Measurements from ENCODE around the gene IST1. TPM values are rescaled to one million over a fixed set of nuclear protein-coding genes. Genes with fewer than 3 reads are reported as not detected.

Gene IST1
- total RNA-seq, 4 donors from 2014 or later = 229 to 249 (median 230) TPM

DNA sequence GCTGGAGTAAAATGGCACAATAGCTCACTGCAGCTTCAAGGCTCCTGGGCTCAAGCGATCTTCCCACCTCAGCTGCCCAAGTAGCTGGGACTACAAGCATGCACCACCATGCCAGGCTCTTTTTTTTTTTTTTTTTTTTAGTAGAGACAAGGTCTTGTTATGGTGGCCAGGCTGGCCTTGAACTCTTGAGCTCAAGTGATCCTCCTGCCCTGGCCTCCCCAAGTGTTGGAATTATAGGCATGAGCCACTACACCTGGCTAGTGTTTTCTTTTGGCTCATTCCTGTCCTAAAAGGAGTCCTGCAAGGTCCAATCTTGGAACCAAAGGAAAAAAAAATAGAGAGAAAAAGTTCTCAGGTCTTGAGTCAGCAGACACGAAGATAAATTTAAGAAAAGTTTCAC lies 74.0 kb downstream of the IST1 start:
- TF ChIP-seq, protein P1, sequence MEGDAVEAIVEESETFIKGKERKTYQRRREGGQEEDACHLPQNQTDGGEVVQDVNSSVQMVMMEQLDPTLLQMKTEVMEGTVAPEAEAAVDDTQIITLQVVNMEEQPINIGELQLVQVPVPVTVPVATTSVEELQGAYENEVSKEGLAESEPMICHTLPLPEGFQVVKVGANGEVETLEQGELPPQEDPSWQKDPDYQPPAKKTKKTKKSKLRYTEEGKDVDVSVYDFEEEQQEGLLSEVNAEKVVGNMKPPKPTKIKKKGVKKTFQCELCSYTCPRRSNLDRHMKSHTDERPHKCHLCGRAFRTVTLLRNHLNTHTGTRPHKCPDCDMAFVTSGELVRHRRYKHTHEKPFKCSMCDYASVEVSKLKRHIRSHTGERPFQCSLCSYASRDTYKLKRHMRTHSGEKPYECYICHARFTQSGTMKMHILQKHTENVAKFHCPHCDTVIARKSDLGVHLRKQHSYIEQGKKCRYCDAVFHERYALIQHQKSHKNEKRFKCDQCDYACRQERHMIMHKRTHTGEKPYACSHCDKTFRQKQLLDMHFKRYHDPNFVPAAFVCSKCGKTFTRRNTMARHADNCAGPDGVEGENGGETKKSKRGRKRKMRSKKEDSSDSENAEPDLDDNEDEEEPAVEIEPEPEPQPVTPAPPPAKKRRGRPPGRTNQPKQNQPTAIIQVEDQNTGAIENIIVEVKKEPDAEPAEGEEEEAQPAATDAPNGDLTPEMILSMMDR (IDR thresholded peaks at IDR 0.05) = no peak
- ATAC-seq (ENCODE audit: low FRiP score) (no peak), DNase-seq (ENCODE audit: low spot score) (no peak)

DNA sequence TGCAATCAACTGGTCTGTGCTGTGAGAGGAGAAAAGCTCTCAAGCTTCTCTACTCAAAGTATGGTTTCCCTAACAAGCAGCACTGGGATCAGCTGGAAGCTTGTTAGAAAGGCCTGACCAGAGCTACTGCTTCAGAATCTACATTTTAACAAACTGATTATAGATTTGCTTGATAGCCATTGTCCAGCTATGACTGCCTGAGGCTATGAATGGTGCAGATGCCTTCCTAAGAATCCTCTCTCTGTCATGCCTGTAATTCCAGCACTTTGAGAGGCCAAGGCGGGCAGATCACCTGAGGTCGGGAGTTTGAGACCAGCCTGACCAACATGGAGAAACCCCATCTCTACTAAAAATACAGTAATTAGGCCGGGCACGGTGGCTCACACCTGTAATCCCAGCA lies 76.2 kb downstream of the IST1 start:
- ATAC-seq (ENCODE audit: low FRiP score) (no peak), DNase-seq (ENCODE audit: low spot score) (no peak)
- TF ChIP-seq, protein P1 (IDR thresholded peaks at IDR 0.05) = no peak

DNA sequence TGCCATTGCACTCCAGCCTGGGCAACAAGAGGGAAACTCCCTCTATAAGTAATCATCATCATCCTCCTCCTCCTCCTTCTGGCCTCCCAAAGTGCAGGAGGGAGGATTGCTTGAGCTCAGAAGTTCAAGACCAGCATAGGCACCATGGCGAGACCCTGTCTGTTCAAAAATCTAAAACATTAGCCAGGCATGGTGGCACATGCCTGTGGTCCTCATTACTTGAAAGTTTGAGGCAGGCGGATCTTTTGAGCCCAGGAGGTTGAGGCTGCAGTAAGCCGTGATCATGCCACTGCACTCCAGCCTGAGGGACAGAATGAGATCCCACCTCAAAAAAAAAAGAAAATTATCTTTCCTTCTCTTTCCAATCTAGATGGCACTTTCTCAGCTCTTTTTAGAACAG lies 77.0 kb downstream of the IST1 start:
- DNase-seq (ENCODE audit: low spot score) (no peak), ATAC-seq (ENCODE audit: low FRiP score) (no peak)
- TF ChIP-seq, protein P1 (IDR thresholded peaks at IDR 0.05) = no peak

DNA sequence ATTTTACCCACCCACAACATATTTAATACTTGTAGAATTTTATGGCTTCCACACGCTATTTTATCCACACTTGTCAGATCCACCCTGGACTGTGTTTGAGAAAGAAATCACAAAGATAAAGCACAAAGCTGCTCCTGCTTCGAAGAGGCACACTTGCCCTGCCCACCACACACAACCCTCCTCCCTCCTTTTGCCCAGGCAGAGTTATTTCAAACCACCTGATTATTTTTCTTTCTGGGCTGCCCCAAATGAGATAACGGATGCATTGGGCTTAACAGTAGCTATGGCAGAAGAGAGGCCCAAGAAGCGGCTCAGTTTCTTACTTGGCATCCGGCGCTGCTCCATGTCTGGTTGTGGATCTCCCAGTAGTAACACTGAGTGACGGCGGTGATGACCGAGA lies 77.7 kb downstream of the IST1 start:
- TF ChIP-seq, protein P1 (IDR thresholded peaks at IDR 0.05) = no peak
- no peak for ATAC-seq (ENCODE audit: low FRiP score)
- DNase-seq (ENCODE audit: low spot score) = no peak

DNA sequence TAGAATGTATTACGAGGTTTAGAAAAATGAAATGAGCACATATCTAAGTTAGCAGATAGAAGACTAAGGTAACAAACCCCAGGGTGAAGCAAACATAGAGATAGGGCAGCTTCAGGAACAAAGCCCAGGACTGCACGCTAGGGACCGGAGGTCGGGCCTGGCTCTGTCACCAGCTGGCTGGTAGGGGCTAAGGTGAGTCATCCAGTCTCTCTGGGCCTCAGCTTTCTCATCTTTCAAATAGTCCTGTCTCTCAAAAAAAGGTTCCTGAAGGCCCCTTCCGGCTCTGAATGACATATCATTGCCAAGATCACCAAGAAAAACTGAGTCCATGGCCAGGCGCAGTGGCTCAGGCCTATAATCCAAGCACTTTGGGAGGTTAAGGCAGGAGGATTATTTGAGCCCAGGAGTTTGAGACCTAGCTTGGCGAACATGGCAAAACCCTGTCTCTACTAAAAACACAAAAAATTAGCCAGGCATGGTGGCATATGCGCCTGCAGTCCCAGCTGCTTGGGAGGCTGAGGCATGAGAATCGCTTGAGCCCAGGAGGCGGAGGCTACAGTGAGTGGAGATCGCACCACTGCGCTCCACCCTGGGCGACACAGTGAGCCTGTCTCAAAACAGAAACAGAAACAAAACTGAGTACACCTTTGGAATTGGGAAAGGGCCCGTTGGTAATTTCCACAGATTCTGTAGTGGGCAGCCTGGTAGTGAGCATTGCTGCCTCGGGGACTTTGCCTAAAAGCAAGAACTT lies 78.9 kb downstream of the IST1 start:
- TF ChIP-seq, protein P1 (IDR thresholded peaks at IDR 0.05) = no peak
- DNase-seq (ENCODE audit: low spot score) (no peak), ATAC-seq (ENCODE audit: low FRiP score) (no peak)

Other genes with a start within 250 kb of the IST1 start
- 10 to 100 TPM in 3 of 4 donors, 1 to 10 TPM in 1; 7.4 to 21.5 (median 17.4) TPM for gene PHLPP2, start 170.8 kb upstream of the IST1 start, total RNA-seq
- 100 to 1,000 TPM in 1 of 4 donors, 10 to 100 TPM in 3; 80.0 to 108 (median 92.4) TPM for gene AP1G1, start 86.7 kb upstream of the IST1 start, total RNA-seq
- 10 to 100 TPM; 30.6 to 43.1 (median 37.0) TPM for gene ATXN1L, start 49.6 kb upstream of the IST1 start, total RNA-seq
- gene ZNF821, start 11.3 kb upstream of the IST1 start, total RNA-seq = 10 to 100 TPM in 1 of 4 donors, 1 to 10 TPM in 3; 1.3 to 10.1 (median 4.4) TPM
- gene PKD1L3, start 104.9 kb downstream of the IST1 start, total RNA-seq = 1 to 10 TPM in 1 of 4 donors, under 1 TPM in 3; 0.60 to 1.7 (median 0.77) TPM
- gene DHODH, start 113.2 kb downstream of the IST1 start, total RNA-seq = 10 to 100 TPM in 3 of 4 donors, 1 to 10 TPM in 1; 6.8 to 15.1 (median 11.9) TPM
- 1,000 to 10,000 TPM in 2 of 4 donors, 100 to 1,000 TPM in 1, 10 to 100 TPM in 1; 48.9 to 4,795 (median 1,381) TPM for gene HP, start 159.0 kb downstream of the IST1 start, total RNA-seq
- 10 to 100 TPM in 1 of 4 donors, 1 to 10 TPM in 3; 3.0 to 11.2 (median 3.4) TPM for gene HPR, start 167.7 kb downstream of the IST1 start, total RNA-seq
- 10 to 100 TPM in 3 of 4 donors, 1 to 10 TPM in 1; 8.1 to 16.9 (median 15.1) TPM for gene TXNL4B, start 198.1 kb downstream of the IST1 start, total RNA-seq
- 10 to 100 TPM; 39.8 to 79.5 (median 56.5) TPM for gene DHX38, start 198.3 kb downstream of the IST1 start, total RNA-seq

All from omental fat pad (tissue), 4 donors.